Gastroesophageal sphincter (tissue), 4 donors: ENCODE data around the gene SSNA1. TPM values are rescaled to one million over a fixed set of nuclear protein-coding genes. Genes with fewer than 3 reads are reported as not detected.

Source experiments
- ATAC-seq: fragments of 150-250 bp; one replicate; pipeline ENCODE4 v1.9.1; 2016; ENCODE audit warnings: mild to moderate bottlenecking, moderate library complexity
- H3K27ac ChIP-seq, 4 donors: fragments of 200-600 bp; sonication (generic) in 3 of 4; 1 replicate in 3 of 4; 2 replicates in 1 of 4; pipeline ENCODE4 v1.5.1; 2016 to 2019
- H3K27me3 ChIP-seq: fragments of 200-600 bp; sonication (generic); one replicate; pipeline ENCODE4 v1.5.1; 2019
- H3K36me3 ChIP-seq, 2 donors: fragments of 200-600 bp; sonication (generic); one replicate each; pipeline ENCODE4 v1.5.1; 2019; ENCODE audit warnings: control low read depth in 1 of 2
- H3K4me1 ChIP-seq, 3 donors: fragments of 200-600 bp; sonication (generic); 1 replicate in 2 of 3; 2 replicates in 1 of 3; pipeline ENCODE4 v1.5.1; 2016 to 2019; ENCODE audit warnings: control low read depth in 2 of 3
- H3K4me3 ChIP-seq, 2 donors: fragments of 200-600 bp; sonication (generic); one replicate each; pipeline ENCODE4 v1.5.1; 2019; ENCODE audit warnings: mild to moderate bottlenecking in 1 of 2, moderate library complexity in 1 of 2
- H3K9me3 ChIP-seq, 3 donors: fragments of 200-600 bp; sonication (generic); one replicate each; pipeline ENCODE4 v1.5.1; 2017 to 2019; ENCODE audit warnings: control low read depth in 2 of 3
- EP300 ChIP-seq: sonication (generic); formaldehyde crosslinking; IDR thresholded peaks from one replicate; pipeline ENCODE4 v1.6.1; 2017; ENCODE audit warnings: antibody characterized with exemption, mild to moderate bottlenecking
- POLR2A ChIP-seq, 2 donors: fragments of 450-650 bp; IDR thresholded peaks; one replicate each; pipeline ENCODE4 v1.6.1; 2017; ENCODE audit warnings: antibody characterized with exemption in 2 of 2, mild to moderate bottlenecking in 2 of 2, moderate library complexity in 1 of 2
- POLR2AphosphoS5 ChIP-seq: sonication (generic); formaldehyde crosslinking; IDR thresholded peaks from one replicate; pipeline ENCODE4 v1.6.1; 2017; ENCODE audit warnings: antibody characterized with exemption
- WGBS, 2 donors: methylation state at CpG; one replicate each; pipeline ENCODE4 v1.1.5; 2018; ENCODE audit warnings: low coverage in 1 of 2; 5-methylcytosine and 5-hydroxymethylcytosine counted together
- total RNA-seq, 4 donors: library from RNA; depleted of rRNA; stranded (reverse); fragments of >200 nt; gene quantifications; one replicate each; pipeline ENCODE4 v1.1.0, GENCODE V29; 2016
- TF ChIP-seq, protein P1 (sequence below), 4 experiments: fragments of 200-600 bp in 2 of 4; fragments of 450-650 bp in 2 of 4; sonication (generic) in 1 of 4; IDR thresholded peaks; one replicate each; pipeline ENCODE4 v1.5.1; 2017 to 2019; ENCODE audit warnings: antibody characterized with exemption in 4 of 4, mild to moderate bottlenecking in 2 of 4, moderate library complexity in 2 of 4

Gene SSNA1
- total RNA-seq, result 10 to 100 TPM; 56.8 to 99.0 (median 73.8) TPM

DNA sequence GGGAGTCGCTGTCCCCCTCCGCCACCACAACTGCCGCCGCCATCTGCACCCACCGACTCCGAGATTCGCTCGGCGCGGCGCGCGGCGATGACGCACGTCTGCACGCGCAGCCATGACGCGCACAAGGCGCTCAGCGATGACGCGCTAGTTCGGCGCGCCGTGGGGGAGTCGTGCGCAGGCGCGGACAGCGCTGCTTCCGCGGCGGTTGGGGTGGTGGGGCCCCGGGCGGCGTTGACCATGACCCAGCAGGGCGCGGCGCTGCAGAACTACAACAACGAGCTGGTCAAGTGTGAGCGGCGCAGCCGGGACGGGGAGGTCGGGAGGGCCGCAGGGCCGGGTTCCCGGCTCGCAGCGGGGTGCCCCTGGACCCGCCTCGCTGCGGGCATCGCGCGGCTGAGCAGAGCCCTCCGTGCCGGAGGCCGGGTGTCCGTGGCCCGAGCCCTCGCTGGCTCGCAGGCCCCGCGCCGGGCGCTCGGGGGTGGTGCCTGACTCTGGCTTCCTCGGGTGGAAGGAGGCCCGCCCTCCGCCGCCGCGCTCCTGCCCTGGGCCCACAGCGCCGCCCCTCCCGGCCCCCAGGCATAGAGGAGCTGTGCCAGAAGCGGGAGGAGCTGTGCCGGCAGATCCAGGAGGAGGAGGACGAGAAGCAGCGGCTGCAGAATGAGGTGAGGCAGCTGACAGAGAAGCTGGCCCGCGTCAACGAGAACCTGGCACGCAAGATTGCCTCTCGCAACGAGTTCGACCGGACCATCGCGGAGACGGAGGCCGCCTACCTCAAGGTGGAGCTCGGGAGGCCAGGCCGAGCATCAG lies at the start of gene SSNA1, which contains the start of gene ANAPC2:
TSS of gene SSNA1 (plus strand) at position 187 of the 807 bp plus-strand sequence. CDS start at position 238, 51 bp downstream.
TSS of gene ANAPC2 (minus strand) at position 71 of the 807 bp plus-strand sequence. CDS start at position 43, 28 bp downstream.
- Histone ChIP-seq H3K9me3 (no peaks in the 10 kb centered on the region), H3K36me3 (peaks cover 0 to 55% of the 10 kb centered on the region in 2 donors), H3K4me3 (peak within 1 kb of the TSS; percentile 63 to 75), H3K27ac (peak within 1 kb of the TSS; percentile 75 to 99 (median 98)), H3K27me3 (no peaks in the 10 kb centered on the region), H3K4me1 (peaks cover 6 to 71% (median 36%) of the 10 kb centered on the region in 3 donors)
- WGBS, 2 donors, result no CpG with 5 or more reads among the region's 98 CpGs
- ATAC-seq, result peak; percentile 93
- TF ChIP-seq POLR2AphosphoS5 (peak; percentile 95), POLR2A (IDR thresholded peaks at IDR 0.05) (peak; percentile 92 to 95), EP300 (no peak)
- TF ChIP-seq, protein P1, sequence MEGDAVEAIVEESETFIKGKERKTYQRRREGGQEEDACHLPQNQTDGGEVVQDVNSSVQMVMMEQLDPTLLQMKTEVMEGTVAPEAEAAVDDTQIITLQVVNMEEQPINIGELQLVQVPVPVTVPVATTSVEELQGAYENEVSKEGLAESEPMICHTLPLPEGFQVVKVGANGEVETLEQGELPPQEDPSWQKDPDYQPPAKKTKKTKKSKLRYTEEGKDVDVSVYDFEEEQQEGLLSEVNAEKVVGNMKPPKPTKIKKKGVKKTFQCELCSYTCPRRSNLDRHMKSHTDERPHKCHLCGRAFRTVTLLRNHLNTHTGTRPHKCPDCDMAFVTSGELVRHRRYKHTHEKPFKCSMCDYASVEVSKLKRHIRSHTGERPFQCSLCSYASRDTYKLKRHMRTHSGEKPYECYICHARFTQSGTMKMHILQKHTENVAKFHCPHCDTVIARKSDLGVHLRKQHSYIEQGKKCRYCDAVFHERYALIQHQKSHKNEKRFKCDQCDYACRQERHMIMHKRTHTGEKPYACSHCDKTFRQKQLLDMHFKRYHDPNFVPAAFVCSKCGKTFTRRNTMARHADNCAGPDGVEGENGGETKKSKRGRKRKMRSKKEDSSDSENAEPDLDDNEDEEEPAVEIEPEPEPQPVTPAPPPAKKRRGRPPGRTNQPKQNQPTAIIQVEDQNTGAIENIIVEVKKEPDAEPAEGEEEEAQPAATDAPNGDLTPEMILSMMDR (IDR thresholded peaks at IDR 0.05), result peak in 3 of 4 experiments; percentile 15 to 42 (median 16)

DNA sequence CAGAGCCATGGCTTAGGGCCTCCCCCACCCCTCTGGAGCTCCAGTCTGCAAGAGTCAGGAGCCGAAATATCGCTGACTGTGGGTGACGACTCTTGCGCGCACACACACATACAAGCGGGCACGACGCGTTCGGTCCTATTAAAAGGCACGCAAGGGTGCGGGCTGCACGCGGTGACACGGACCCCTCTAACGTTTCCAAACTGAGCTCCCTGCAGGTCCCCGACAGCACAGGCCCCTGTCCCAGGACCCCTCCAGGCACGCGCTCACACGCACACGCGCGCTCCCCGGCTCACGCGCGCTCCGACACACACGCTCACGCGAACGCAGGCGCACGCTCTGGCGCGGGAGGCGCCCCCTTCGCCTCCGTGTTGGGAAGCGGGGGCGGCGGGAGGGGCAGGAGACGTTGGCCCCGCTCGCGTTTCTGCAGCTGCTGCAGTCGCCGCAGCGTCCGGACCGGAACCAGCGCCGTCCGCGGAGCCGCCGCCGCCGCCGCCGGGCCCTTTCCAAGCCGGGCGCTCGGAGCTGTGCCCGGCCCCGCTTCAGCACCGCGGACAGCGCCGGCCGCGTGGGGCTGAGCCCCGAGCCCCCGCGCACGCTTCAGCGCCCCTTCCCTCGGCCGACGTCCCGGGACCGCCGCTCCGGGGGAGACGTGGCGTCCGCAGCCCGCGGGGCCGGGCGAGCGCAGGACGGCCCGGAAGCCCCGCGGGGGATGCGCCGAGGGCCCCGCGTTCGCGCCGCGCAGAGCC lies 49.6 kb upstream of the SSNA1 start, which contains the start of gene GRIN1:
TSS of gene GRIN1 (plus strand) at position 433 of the 746 bp plus-strand sequence. CDS start 333 bp downstream, outside the sequence.
- ATAC-seq, result peak; percentile 78
- Histone ChIP-seq H3K4me1 (peaks cover 0 to 18% (median 3%) of the 10 kb centered on the region in 3 donors), H3K27me3 (peaks cover 100% of the 10 kb centered on the region), H3K36me3 (no peaks in the 10 kb centered on the region), H3K9me3 (no peaks in the 10 kb centered on the region), H3K27ac (no peak within 1 kb of the TSS), H3K4me3 (peak within 1 kb of the TSS in 1 of 2 donors; percentile 8)
- 3% methylated on average over 12 of the region's 104 CpGs; no CpG with 5 or more reads in 1 of the 2 donors for WGBS, 2 donors
- TF ChIP-seq EP300, result no peak
- TF ChIP-seq, protein P1 (IDR thresholded peaks at IDR 0.05), result no peak
- no peak for TF ChIP-seq POLR2A (IDR thresholded peaks at IDR 0.05)
- no peak for TF ChIP-seq POLR2AphosphoS5

DNA sequence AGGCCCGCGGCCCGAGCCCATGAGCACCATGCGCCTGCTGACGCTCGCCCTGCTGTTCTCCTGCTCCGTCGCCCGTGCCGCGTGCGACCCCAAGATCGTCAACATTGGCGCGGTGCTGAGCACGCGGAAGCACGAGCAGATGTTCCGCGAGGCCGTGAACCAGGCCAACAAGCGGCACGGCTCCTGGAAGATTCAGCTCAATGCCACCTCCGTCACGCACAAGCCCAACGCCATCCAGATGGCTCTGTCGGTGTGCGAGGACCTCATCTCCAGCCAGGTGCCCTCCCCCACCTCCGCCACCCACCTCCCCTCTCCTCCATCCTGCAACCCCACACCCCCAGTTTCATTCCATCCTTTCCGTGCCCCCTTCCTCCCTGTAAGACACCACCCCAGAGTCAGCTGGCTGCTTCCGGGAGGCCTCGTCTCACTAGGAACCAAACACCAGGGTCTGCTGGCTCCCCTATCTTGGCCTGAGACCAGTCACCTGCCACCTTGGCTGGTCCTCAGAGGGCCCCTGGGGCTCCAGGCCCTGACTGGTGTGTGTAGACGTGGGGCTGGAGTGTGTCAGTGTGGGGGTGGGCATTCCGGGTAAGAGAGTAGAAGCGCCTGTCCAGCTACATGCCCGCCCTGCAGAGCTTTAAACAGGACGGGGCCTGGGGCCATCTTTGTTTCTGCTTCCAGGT lies 48.9 kb upstream of the SSNA1 start:
- no peak for ATAC-seq
- 21 to 42% methylated on average over 6 to 8 of the region's 37 CpGs for WGBS, 2 donors
- H3K36me3 ChIP-seq, result no peaks in the 10 kb centered on the region
- no peaks in the 10 kb centered on the region for H3K9me3 ChIP-seq
- peaks cover 0 to 18% (median 3%) of the 10 kb centered on the region in 3 donors for H3K4me1 ChIP-seq
- H3K27me3 ChIP-seq, result peaks cover 99% of the 10 kb centered on the region
- H3K4me3 ChIP-seq, result no peak overlapping the region
- H3K27ac ChIP-seq, result no peak overlapping the region
- TF ChIP-seq, protein P1 (IDR thresholded peaks at IDR 0.05), result no peak
- TF ChIP-seq POLR2A (IDR thresholded peaks at IDR 0.05), result no peak
- TF ChIP-seq EP300, result no peak
- TF ChIP-seq POLR2AphosphoS5, result no peak

GRCh38 chr9:137140151-137141012 lies 48.1 kb upstream of the SSNA1 start:
- H3K27me3 ChIP-seq, result peaks cover 94% of the 10 kb centered on the region
- H3K9me3 ChIP-seq, result no peaks in the 10 kb centered on the region
- H3K4me3 ChIP-seq, result no peak overlapping the region
- no peak for ATAC-seq
- peaks cover 0 to 18% (median 3%) of the 10 kb centered on the region in 3 donors for H3K4me1 ChIP-seq
- WGBS, 2 donors, result 51 to 76% methylated on average over 6 to 9 of the region's 26 CpGs
- H3K27ac ChIP-seq, result no peak overlapping the region
- no peaks in the 10 kb centered on the region for H3K36me3 ChIP-seq
- TF ChIP-seq EP300 (no peak), POLR2AphosphoS5 (no peak), POLR2A (IDR thresholded peaks at IDR 0.05) (no peak)
- TF ChIP-seq, protein P1 (IDR thresholded peaks at IDR 0.05), result no peak
